COLO668 (cell line): ENCODE results near the gene TAB2.
A peak's percentile ranks its signal among the peaks of the same experiment; 100 is the strongest.
"Not testable (repeated sequence)": the region's sequence is repeated elsewhere in the genome, so short reads cannot be mapped to it uniquely, and the experiment has no call there.

Experiments used
- DNase-seq: peaks from one replicate; lab custom pipeline; 2025; ENCODE audit not compliant: unreplicated experiment; lab: John Stamatoyannopoulos, UW

Gene TAB2

GRCh38 chr6:149331871-149332270, 14.4 kb downstream of the TAB2 start:
- DNase-seq: no peak

- DNase-seq: peak; percentile 4
Observed at GRCh38 chr6:149332602-149333265, 15.2 kb downstream of the TAB2 start.

- no peak for DNase-seq
Observed at GRCh38 chr6:149333266-149333620, 15.7 kb downstream of the TAB2 start.

GRCh38 chr6:149334201-149334600, 16.7 kb downstream of the TAB2 start:
- DNase-seq: no peak

GRCh38 chr6:149334682-149335160, 17.2 kb downstream of the TAB2 start:
- DNase-seq: no peak

- DNase-seq: no peak
Observed at GRCh38 chr6:149335924-149336608, 18.6 kb downstream of the TAB2 start.

GRCh38 chr6:149336609-149336928, 19.1 kb downstream of the TAB2 start:
- DNase-seq: no peak

GRCh38 chr6:149337320-149337719, 19.8 kb downstream of the TAB2 start:
- no peak for DNase-seq

GRCh38 chr6:149340200-149340599, 22.7 kb downstream of the TAB2 start:
- DNase-seq: no peak

GRCh38 chr6:149342525-149342924, 25.0 kb downstream of the TAB2 start:
- DNase-seq: no peak

- DNase-seq: no peak
Observed at GRCh38 chr6:149343501-149343900, 26.0 kb downstream of the TAB2 start.

GRCh38 chr6:149346078-149346477, 28.6 kb downstream of the TAB2 start:
- DNase-seq: no peak

- no peak for DNase-seq
Observed at GRCh38 chr6:149347067-149347466, 29.6 kb downstream of the TAB2 start.

- not testable (repeated sequence) for DNase-seq
Observed at GRCh38 chr6:149349279-149349678, 31.8 kb downstream of the TAB2 start.

GRCh38 chr6:149354009-149354408, 36.5 kb downstream of the TAB2 start:
- DNase-seq: no peak

- no peak for DNase-seq
Observed at GRCh38 chr6:149356081-149356750, 38.7 kb downstream of the TAB2 start.

GRCh38 chr6:149357726-149358538, 40.4 kb downstream of the TAB2 start:
- DNase-seq: no peak

- no peak for DNase-seq
Observed at GRCh38 chr6:149359440-149359839, 41.9 kb downstream of the TAB2 start.

- DNase-seq: no peak
Observed at GRCh38 chr6:149360536-149360935, 43.0 kb downstream of the TAB2 start.

- no peak for DNase-seq
Observed at GRCh38 chr6:149362289-149362688, 44.8 kb downstream of the TAB2 start.

GRCh38 chr6:149363154-149363553, 45.6 kb downstream of the TAB2 start:
- no peak for DNase-seq
